NOMO-1 treated with DMSO at 0.1 percent for 48 hours (cell line): ENCODE data around the gene AKT2.

Experiments used
- DNase-seq: peaks from one replicate; lab custom pipeline; 2025; ENCODE audit not compliant: unreplicated experiment; lab: John Stamatoyannopoulos, UW

AKT2 gene

DNA sequence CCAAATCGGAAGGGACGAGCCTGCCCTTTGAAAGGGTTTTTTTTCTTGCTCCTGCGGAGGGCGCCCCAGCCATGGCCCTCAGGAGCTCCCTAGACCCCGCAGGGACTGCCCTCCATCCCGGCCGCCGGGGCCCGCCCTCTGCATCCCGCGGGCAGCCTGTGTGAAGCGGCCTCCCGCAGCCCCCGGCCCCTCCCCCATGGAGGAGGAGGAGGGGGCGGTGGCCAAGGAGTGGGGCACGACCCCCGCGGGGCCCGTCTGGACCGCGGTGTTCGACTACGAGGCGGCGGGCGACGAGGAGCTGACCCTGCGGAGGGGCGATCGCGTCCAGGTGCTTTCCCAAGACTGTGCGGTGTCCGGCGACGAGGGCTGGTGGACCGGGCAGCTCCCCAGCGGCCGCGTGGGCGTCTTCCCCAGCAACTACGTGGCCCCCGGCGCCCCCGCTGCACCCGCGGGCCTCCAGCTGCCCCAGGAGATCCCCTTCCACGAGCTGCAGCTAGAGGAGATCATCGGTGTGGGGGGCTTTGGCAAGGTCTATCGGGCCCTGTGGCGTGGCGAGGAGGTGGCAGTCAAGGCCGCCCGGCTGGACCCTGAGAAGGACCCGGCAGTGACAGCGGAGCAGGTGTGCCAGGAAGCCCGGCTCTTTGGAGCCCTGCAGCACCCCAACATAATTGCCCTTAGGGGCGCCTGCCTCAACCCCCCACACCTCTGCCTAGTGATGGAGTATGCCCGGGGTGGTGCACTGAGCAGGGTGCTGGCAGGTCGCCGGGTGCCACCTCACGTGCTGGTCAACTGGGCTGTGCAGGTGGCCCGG is 93.1 kb downstream of the AKT2 start:
- peak; percentile 3 for DNase-seq

- DNase-seq: peak; percentile 40
These were observed 94.0 kb downstream of the AKT2 start, which contains the start of gene MAP3K10 for GRCh38 chr19:40190891-40191835. Gene MAP3K10, plus strand, starts transcription at chr19:40191426. Its CDS starts 606 bp downstream, at chr19:40192032.

- DNase-seq: no peak
These were observed 100.9 kb downstream of the AKT2 start for GRCh38 chr19:40184273-40184672.
